GM12878 (cell line): ENCODE results near the gene COX6B1. TPM values are rescaled to one million over a fixed set of nuclear protein-coding genes. Genes with fewer than 3 reads are reported as not detected.

Experiments used
- CEBPB ChIP-seq, 2 experiments: fragments of 150-350 bp in 1 of 2; IDR thresholded peaks; 2 replicates each; pipeline ENCODE4 v1.6.1; 2012 to 2014; ENCODE audit warnings: low read depth in 2 of 2, low read length in 2 of 2, borderline replicate concordance in 1 of 2, inconsistent platforms in 1 of 2
- DPF2 ChIP-seq: fragments of 450-650 bp; IDR thresholded peaks from 2 replicates; pipeline ENCODE4 v1.6.1; 2017; ENCODE audit warnings: mild to moderate bottlenecking
- ETV6 ChIP-seq, 2 experiments: fragments of 450-650 bp in 1 of 2; IDR thresholded peaks in 1 of 2; conservative IDR thresholded peaks in 1 of 2; 2 replicates each; pipeline ENCODE4 v1.6.1; 2014; ENCODE audit warnings: antibody characterized with exemption in 1 of 2, borderline replicate concordance in 1 of 2, low read depth in 1 of 2, mild to moderate bottlenecking in 1 of 2, moderate library complexity in 1 of 2
- FOS ChIP-seq: IDR thresholded peaks from 3 replicates; pipeline ENCODE4 v1.6.1; 2011; ENCODE audit warnings: borderline replicate concordance; ENCODE audit not compliant: insufficient read length; ENCODE audit errors: extremely low read depth
- GATAD2B ChIP-seq: fragments of 450-650 bp; conservative IDR thresholded peaks from 2 replicates; pipeline ENCODE4 v1.6.1; 2017; ENCODE audit warnings: low read depth, mild to moderate bottlenecking, moderate library complexity
- HDAC2 ChIP-seq: fragments of 200-600 bp; sonication (generic); IDR thresholded peaks from 2 replicates; pipeline ENCODE4 v1.6.1; 2017
- IRF3 ChIP-seq: fragments of 450-650 bp; IDR thresholded peaks from 2 replicates; pipeline ENCODE4 v1.6.1; 2014; ENCODE audit warnings: mild to moderate bottlenecking
- MEF2B ChIP-seq: fragments of 450-650 bp; IDR thresholded peaks from 2 replicates; pipeline ENCODE4 v1.6.1; 2018; ENCODE audit warnings: mild to moderate bottlenecking, moderate library complexity; ENCODE audit not compliant: partially characterized antibody, poor library complexity, severe bottlenecking
- NBN ChIP-seq: fragments of 450-650 bp; IDR thresholded peaks from 2 replicates; pipeline ENCODE4 v1.6.1; 2016
- NFXL1 ChIP-seq: fragments of 450-650 bp; IDR thresholded peaks from 2 replicates; pipeline ENCODE4 v1.6.1; 2017; ENCODE audit warnings: antibody characterized with exemption, mild to moderate bottlenecking, borderline replicate concordance
- NR2C1 ChIP-seq: fragments of 450-650 bp; IDR thresholded peaks from 2 replicates; pipeline ENCODE4 v1.6.1; 2017; ENCODE audit warnings: antibody characterized with exemption, mild to moderate bottlenecking, moderate library complexity
- POU2F2 ChIP-seq: IDR thresholded peaks from 3 replicates; pipeline ENCODE4 v1.6.1; 2011; ENCODE audit warnings: low read depth, mild to moderate bottlenecking, low read length, borderline replicate concordance
- SIN3A ChIP-seq: IDR thresholded peaks from 2 replicates; pipeline ENCODE4 v1.6.1; 2012; ENCODE audit warnings: low read depth, low read length, improper control_type of control experiment
- SMARCA5 ChIP-seq: fragments of 450-650 bp; IDR thresholded peaks from 2 replicates; pipeline ENCODE4 v1.6.1; 2017; ENCODE audit warnings: mild to moderate bottlenecking
- SMC3 ChIP-seq: IDR thresholded peaks from 2 replicates; pipeline ENCODE4 v1.6.1; 2011; ENCODE audit warnings: low read length, improper control_type of control experiment, borderline replicate concordance
- SP1 ChIP-seq: IDR thresholded peaks from one replicate; pipeline ENCODE4 v1.6.1; 2011; ENCODE audit warnings: low read depth, low read length
- ZNF207 ChIP-seq: fragments of 450-650 bp; IDR thresholded peaks from 2 replicates; pipeline ENCODE4 v1.6.1; 2014; ENCODE audit warnings: antibody characterized with exemption, mild to moderate bottlenecking, borderline replicate concordance
- polyA plus RNA-seq, 11 experiments: library from polyadenylated mRNA; depleted of rRNA in 4 of 11; unstranded in 6 of 11; stranded (reverse) in 5 of 11; fragments of >200 nt; fragmentation: Nextera tagmentation in 4 of 11; fragmentation: Illumina TruSeq in 1 of 11; extraction: Ambion mirVana in 4 of 11; extraction: Trizol in 1 of 11; gene quantifications; 1 replicate in 1 of 11; 2 replicates in 10 of 11; pipeline versions ENCODE4 v1.2.1 to v1.2.3, GENCODE V29; 2011 to 2016; ENCODE audit warnings: inconsistent platforms in 2 of 11, missing spikeins in 2 of 11, low read depth in 1 of 11
- total RNA-seq, 4 experiments: library from RNA; depleted of rRNA in 3 of 4; stranded (reverse); fragments of >200 nt in 3 of 4; fragmentation: Illumina TruSeq in 1 of 4; extraction: Trizol in 1 of 4; gene quantifications; 2 replicates each; pipeline versions ENCODE4 v1.2.1 to v1.2.3, GENCODE V29; 2013 to 2021

Gene COX6B1
- total and polyA plus RNA-seq, 10 of the 15 experiments (the other 5 are each of a cell fraction or from before 2014, with no cell fraction given) = 500 to 1,700 (median 862) TPM

- TF ChIP-seq FOS = peak; percentile 86
- peak; percentile 24; the same call in 1 of the 2 replicates for TF ChIP-seq SMC3
- 0 out of 2 replicates have a peak, but pooled peaks have one; percentile 14 for TF ChIP-seq GATAD2B
- no peak; the same call in 1 of the 2 replicates for TF ChIP-seq NR2C1
- peak; percentile 99 for TF ChIP-seq SP1
- TF ChIP-seq MEF2B = no peak
- TF ChIP-seq NFXL1 = no peak
- peak; percentile 81; the same call in 1 of the 2 replicates for TF ChIP-seq SIN3A
- peak; percentile 100 for TF ChIP-seq NBN
- TF ChIP-seq DPF2 = peak; percentile 68
- peak; percentile 96 for TF ChIP-seq IRF3
- TF ChIP-seq ZNF207 = peak; percentile 95; the same call in 1 of the 2 replicates
- peak in 1 of 2 experiments; percentile 29; a peak in 1 of 4 replicates for TF ChIP-seq CEBPB (IDR thresholded peaks at IDR 0.05; ENCODE audit: borderline replicate concordance in 1 of 2, low read depth in 2 of 2, low read length in 2 of 2)
- peak; percentile 12; the same call in 2 of the 3 replicates for TF ChIP-seq POU2F2
- TF ChIP-seq HDAC2 = no peak
- TF ChIP-seq ETV6 (conservative IDR thresholded peaks at IDR 0.05 in 1 of 2, IDR thresholded peaks at IDR 0.05 in 1 of 2; ENCODE audit: borderline replicate concordance in 1 of 2, low read depth in 1 of 2) = 0 out of 4 replicates have a peak, but pooled peaks of 1 of the 2 experiments have one; percentile 13
- TF ChIP-seq SMARCA5 = no peak
These were observed 19.4 kb upstream of the COX6B1 start, which contains the start of gene RBM42 (continued) for GRCh38 chr19:35628565-35629331.
